ENCODE measurements around the gene PRUNE2. TPM values are rescaled to one million over a fixed set of nuclear protein-coding genes. Genes with fewer than 3 reads are reported as not detected.

Gene PRUNE2
- total and polyA plus RNA-seq, 11 donors: 0.51 to 7.7 (median 1.4) TPM

- intact Hi-C loops (cut with DNase I): no loop called here
- 85 to 93% (median 87%) methylated on average over 3 of the region's 3 CpGs for WGBS, 4 donors
- Histone ChIP-seq H3K27ac (no peak overlapping the region), H3K9me3 (no peaks in the 10 kb centered on the region), H3K36me3 (no peaks in the 10 kb centered on the region), H3K4me3 (no peak overlapping the region), H3K4me1 (no peaks in the 10 kb centered on the region), H3K27me3 (peaks cover 0 to 7% (median 0%) of the 10 kb centered on the region in 9 donors)
- TF ChIP-seq CTCF (IDR thresholded peaks at IDR 0.05): no peak
- no peak for TF ChIP-seq POLR2A (IDR thresholded peaks at IDR 0.05)
- no peak for ATAC-seq
- DNase-seq: no peak
Observed at GRCh38 chr9:76756941-76757673, 148.8 kb downstream of the PRUNE2 start.

GRCh38 chr9:76756268-76756640 lies 149.7 kb downstream of the PRUNE2 start:
- Histone ChIP-seq H3K4me1 (no peaks in the 10 kb centered on the region), H3K27ac (no peak overlapping the region), H3K27me3 (peaks cover 0 to 7% (median 0%) of the 10 kb centered on the region in 9 donors), H3K9me3 (no peaks in the 10 kb centered on the region), H3K36me3 (no peaks in the 10 kb centered on the region), H3K4me3 (no peak overlapping the region)
- TF ChIP-seq POLR2A (IDR thresholded peaks at IDR 0.05): no peak
- peak in 2 of 12 donors; percentile 4 to 7 for TF ChIP-seq CTCF (IDR thresholded peaks at IDR 0.05)
- 40 to 56% (median 48%) methylated on average over 6 of the region's 6 CpGs for WGBS, 4 donors
- intact Hi-C loops (cut with DNase I): no loop called here
- no peak for DNase-seq
- ATAC-seq: peak in 1 of 4 donors; percentile 41

- ATAC-seq: no peak
- Histone ChIP-seq H3K36me3 (no peaks in the 10 kb centered on the region), H3K4me1 (no peaks in the 10 kb centered on the region), H3K9me3 (no peaks in the 10 kb centered on the region), H3K27me3 (no peaks in the 10 kb centered on the region), H3K27ac (no peak overlapping the region), H3K4me3 (no peak overlapping the region)
- 77 to 89% (median 79%) methylated on average over 3 of the region's 3 CpGs for WGBS, 4 donors
- TF ChIP-seq POLR2A (IDR thresholded peaks at IDR 0.05) (no peak), CTCF (IDR thresholded peaks at IDR 0.05) (no peak)
- intact Hi-C loops (cut with DNase I): no loop called here
- no peak for DNase-seq
Observed at GRCh38 chr9:76751001-76751400, 154.9 kb downstream of the PRUNE2 start.

- Histone ChIP-seq H3K27ac (no peak overlapping the region), H3K27me3 (peaks cover 0 to 9% (median 0%) of the 10 kb centered on the region in 9 donors), H3K9me3 (peaks cover 0 to 11% (median 0%) of the 10 kb centered on the region in 12 donors), H3K36me3 (no peaks in the 10 kb centered on the region), H3K4me3 (no peak overlapping the region), H3K4me1 (no peaks in the 10 kb centered on the region)
- DNase-seq (no peak), ATAC-seq (no peak)
- intact Hi-C loops (cut with DNase I): no loop called here
- WGBS, 4 donors: 61 to 67% (median 66%) methylated on average over 3 of the region's 3 CpGs
- no peak for TF ChIP-seq CTCF (IDR thresholded peaks at IDR 0.05)
- no peak for TF ChIP-seq POLR2A (IDR thresholded peaks at IDR 0.05)
Observed at GRCh38 chr9:76744336-76744735, 161.6 kb downstream of the PRUNE2 start.

Data from heart left ventricle (tissue), 16 donors.